Right lobe of liver (tissue), 4 donors: Measurements from ENCODE around the gene ERC2.

Experiments
- POLR2A ChIP-seq: fragments of 450-650 bp; IDR thresholded peaks from one replicate; pipeline ENCODE4 v1.6.1; 2017; ENCODE audit warnings: antibody characterized with exemption, mild to moderate bottlenecking
- TF ChIP-seq, protein P1 (sequence below), 4 donors: fragments of 200-600 bp in 3 of 4; fragments of 450-650 bp in 1 of 4; IDR thresholded peaks; one replicate each; pipeline versions ENCODE4 v1.5.1 to v1.8.0; 2016 to 2022; ENCODE audit warnings: antibody characterized with exemption in 4 of 4, mild to moderate bottlenecking in 2 of 4
- donor health status: DM: no; HTN: no; CAD: no.
- donor health status: DM: no; HTN: no; CAD: no.
- donor health status: DM: no; HTN: yes; CAD: no.

DNA sequence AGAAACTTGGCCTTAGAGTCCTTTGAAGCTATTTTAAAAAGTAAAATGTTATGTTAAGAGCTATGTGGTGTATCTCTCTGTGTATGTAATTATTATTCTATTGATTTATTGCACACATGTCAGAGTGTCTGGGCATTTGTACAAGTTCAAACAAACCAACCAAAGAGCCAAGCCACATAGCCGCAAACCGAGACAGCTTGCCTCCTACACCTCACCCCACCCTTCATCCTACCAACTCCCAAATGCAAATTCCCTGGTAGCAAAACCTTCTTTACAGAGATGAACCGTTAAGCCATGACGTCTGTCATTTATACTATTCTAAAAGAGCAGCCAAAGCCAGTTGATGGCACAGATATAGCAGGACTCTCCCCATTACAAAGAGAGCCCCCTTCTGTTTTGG lies 332.3 kb downstream of the ERC2 start:
- TF ChIP-seq, protein P1, sequence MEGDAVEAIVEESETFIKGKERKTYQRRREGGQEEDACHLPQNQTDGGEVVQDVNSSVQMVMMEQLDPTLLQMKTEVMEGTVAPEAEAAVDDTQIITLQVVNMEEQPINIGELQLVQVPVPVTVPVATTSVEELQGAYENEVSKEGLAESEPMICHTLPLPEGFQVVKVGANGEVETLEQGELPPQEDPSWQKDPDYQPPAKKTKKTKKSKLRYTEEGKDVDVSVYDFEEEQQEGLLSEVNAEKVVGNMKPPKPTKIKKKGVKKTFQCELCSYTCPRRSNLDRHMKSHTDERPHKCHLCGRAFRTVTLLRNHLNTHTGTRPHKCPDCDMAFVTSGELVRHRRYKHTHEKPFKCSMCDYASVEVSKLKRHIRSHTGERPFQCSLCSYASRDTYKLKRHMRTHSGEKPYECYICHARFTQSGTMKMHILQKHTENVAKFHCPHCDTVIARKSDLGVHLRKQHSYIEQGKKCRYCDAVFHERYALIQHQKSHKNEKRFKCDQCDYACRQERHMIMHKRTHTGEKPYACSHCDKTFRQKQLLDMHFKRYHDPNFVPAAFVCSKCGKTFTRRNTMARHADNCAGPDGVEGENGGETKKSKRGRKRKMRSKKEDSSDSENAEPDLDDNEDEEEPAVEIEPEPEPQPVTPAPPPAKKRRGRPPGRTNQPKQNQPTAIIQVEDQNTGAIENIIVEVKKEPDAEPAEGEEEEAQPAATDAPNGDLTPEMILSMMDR (IDR thresholded peaks at IDR 0.05): no peak
- TF ChIP-seq POLR2A: no peak
